Stimulated activated CD8-positive, alpha-beta memory T cell treated with anti-CD3 and anti-CD28 coated beads, Interleukin-12 subunit alpha, Interleukin-12 subunit beta, amount 100 ng/mL, for 1 hour (primary cell): ENCODE measurements around the gene MAN1B1.
A peak's percentile ranks its signal among the peaks of the same experiment; 100 is the strongest.

Experiments
- DNase-seq: peaks from one replicate; pipeline ENCODE4 v3.0.0-alpha.2; 2020; ENCODE audit warnings: low read depth

Gene MAN1B1

DNA sequence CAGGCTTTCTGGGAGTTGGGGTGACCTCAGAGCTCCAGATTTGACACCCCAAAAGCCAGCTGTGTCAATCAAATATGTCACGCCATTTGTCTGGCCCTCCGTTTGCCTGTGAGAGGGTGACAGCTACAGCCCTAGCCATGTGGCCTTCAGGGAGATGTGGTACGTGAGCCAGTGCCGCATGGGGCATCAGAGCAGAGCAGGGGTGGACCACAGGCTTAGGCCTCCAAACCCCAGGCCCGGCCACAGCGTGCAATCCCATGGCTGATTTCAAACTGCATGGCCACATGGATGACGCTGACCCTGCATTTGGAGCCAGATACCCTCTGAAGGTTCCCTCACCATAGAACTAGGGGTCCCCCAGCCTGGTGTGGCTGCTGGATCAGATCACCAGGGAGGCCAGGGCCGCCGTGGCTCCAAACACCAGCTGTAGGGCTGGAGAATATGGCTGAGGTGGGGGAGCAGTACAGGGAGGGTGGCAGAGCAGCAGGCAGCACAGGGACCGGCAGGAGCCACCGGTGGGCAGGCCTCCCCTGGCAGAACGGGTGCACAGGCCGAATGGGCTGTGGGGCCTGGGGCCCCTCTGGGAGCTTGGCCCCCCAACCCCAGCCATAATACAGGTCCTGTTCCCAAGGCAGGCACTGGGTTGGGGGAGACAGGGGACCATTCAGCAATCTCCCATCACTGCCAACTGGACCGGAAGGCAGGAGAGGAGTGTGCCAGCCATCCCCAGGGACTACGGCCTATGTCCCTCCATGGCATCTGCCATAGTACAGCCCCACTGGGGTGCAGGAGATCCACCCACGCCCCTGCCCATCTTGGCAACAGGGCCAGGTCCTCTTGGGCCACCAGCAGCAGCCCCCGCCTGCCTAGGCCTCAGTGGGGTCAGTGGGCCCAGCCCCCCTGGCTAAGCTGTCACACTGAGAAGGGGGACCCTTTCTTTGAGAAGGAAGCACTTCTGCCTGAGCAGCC lies 18.0 kb upstream of the MAN1B1 start:
- DNase-seq: no peak

- DNase-seq: no peak
Observed at GRCh38 chr9:137069508-137070091, 17.2 kb upstream of the MAN1B1 start.

GRCh38 chr9:137070201-137070905 lies 16.4 kb upstream of the MAN1B1 start, which contains the start of gene SAPCD2:
Gene SAPCD2, minus strand, starts transcription at chr9:137070557. Its CDS starts 97 bp downstream, at chr9:137070460.
- peak; percentile 72 for DNase-seq

- no peak for DNase-seq
Observed at GRCh38 chr9:137070906-137071275, 15.9 kb upstream of the MAN1B1 start.

GRCh38 chr9:137071282-137071681 lies 15.5 kb upstream of the MAN1B1 start:
- no peak for DNase-seq

- no peak for DNase-seq
Observed at GRCh38 chr9:137073992-137074399, 12.8 kb upstream of the MAN1B1 start.

- DNase-seq: no peak
Observed at GRCh38 chr9:137074657-137075274, 12.0 kb upstream of the MAN1B1 start.

- DNase-seq: no peak
Observed at GRCh38 chr9:137075275-137075775, 11.5 kb upstream of the MAN1B1 start.

DNA sequence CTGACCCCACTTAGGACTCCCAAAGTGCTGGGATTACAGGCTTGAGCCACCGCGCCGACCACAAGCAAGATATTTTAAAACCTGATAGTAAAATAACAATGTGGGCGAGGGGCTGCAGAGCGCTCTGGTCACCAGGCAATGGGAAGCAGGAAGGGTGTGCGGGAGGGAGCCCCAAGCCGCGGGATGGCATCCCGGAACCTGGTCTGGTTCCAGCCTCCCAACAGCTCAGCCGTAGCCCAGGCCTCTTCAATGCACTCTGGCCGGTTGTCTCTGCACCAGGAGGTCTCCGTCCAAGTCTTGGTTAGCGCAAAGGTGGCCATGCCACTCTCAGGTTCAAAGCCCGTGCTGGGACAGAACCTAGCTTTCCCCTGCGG lies 10.2 kb upstream of the MAN1B1 start:
- no peak for DNase-seq

DNA sequence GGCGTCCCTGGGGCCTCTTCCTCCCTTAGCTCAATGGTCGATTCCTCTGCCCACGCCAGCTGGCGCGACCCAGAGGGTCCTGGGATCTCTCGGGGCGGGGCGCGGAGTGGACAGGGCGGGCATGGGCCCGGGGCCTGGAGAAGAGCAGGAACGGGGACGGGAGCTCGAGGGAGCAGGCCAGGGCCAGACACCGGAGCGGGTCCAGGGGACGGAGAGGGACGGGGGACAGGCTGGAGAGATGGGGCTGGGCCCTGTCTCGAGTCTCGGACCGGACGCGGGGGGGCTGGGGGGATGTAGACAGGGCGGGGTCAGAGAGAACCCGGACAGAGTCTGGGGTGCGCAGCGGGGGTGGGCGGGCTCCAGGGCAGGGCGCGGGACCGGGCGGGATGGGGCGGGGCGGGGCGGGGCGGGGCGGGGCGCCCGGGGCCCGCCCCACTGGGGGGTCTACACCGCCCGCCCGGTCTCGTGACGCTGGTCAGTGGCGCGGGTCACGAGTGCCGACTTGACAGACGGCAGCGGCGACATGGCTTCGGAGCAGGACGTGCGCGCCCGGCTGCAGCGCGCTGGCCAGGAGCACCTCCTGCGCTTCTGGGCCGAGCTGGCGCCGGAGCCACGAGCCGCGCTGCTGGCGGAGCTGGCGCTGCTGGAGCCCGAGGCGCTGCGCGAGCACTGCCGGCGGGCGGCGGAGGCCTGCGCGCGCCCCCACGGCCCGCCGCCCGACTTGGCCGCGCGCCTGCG lies 9.6 kb upstream of the MAN1B1 start, which contains the start of gene UAP1L1:
TSS of gene UAP1L1 (plus strand) at position 508 of the 738 bp plus-strand sequence. CDS start at position 524, 16 bp downstream.
- DNase-seq: no peak

DNA sequence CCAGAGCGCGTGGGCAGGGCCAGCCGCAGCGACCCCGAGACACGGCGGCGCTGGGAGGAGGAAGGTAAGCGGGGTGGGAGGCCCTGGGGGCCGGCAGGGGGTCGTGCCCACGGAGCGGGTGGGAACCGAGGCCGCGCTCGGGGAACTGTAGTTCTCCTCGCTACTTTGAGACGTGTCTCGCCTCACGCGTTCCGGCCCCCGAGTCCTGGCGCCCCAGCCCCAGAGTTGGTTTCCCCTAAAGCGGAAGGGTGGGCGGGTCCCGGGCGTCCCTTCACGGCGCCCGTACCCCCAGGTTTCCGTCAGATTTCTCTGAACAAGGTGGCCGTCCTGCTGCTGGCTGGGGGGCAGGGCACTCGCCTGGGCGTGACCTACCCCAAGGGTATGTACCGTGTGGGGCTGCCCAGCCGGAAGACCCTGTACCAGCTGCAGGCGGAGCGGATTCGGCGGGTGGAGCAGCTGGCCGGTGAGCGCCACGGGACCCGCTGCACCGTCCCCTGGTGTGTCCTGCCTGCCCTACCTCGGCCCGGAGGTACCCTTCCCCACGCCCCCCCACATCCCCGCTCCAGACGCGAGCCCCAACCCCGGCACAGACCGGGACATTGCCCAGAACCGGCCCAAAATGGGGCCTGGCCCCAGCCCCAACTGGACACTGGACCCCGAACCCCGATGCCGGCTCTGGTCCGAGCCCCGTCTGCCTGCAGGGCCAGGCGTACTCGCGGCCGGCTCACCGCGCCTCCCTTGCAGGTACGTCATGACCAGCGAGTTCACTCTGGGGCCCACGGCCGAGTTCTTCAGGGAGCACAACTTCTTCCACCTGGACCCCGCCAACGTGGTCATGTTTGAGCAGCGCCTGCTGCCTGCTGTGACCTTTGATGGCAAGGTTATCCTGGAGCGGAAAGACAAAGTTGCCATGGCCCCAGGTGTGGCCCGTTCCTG lies 8.8 kb upstream of the MAN1B1 start:
- DNase-seq: no peak

- DNase-seq: no peak
Observed at GRCh38 chr9:137078701-137079400, 7.9 kb upstream of the MAN1B1 start.

- DNase-seq: no peak
Observed at GRCh38 chr9:137079401-137079787, 7.4 kb upstream of the MAN1B1 start.

- no peak for DNase-seq
Observed at GRCh38 chr9:137080260-137081122, 6.3 kb upstream of the MAN1B1 start.

DNA sequence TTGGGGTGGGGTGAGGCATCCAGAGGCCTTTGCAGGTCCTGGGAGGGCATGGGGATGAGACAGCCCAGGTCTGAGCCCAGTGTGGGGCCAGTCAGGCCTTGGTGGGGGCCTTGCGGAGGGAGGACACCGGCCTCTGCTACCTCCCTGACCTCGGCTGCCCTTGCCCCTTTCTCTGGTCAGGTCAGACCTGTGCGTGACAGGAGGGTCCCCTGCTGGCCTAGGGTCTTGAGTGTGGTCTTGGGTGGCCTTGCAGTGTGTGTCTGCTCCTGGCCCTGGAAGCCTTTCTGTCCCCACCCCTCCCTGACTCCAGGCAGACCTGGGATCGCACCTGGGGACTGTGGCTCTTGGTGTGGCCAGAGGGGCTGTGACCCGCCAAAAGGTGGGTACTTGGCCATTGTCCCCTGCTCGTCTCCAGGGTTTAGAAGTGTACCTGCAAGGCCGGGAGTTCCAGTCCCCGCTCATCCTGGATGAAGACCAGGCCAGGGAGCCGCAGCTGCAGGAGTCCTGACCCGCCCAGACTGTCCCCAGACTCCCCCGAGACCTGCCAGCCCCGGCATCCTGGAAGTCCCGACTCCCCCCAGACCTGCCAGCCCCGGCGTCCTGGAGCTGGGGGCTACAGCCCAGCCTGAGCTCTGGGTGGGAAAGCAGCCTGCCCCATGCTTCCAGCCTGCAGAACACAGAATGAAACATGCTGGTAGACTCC lies 4.4 kb upstream of the MAN1B1 start:
- DNase-seq: no peak

GRCh38 chr9:137082925-137083290 lies 3.9 kb upstream of the MAN1B1 start:
- DNase-seq: no peak

- DNase-seq: no peak
Observed at GRCh38 chr9:137083394-137084004, 3.3 kb upstream of the MAN1B1 start.

DNA sequence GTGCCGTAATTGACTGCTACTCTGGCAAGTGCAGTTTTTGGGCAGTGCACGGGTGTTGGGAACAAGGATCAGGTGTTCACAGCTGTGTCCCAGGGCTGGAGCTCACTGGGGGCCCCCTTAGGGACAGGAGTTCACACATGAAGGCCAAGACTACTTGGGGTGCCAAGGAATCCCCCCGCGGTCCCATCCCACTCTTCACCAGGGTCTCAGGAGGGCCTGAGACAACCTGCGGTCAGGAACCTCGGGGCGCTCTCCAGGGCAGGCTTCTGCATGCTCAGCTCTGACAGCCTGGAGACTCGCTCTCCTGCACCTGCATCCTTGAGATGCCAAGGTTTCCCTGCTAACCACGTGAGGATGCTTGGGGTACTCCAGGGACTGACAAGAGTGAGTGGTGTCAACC lies 2.3 kb upstream of the MAN1B1 start:
- no peak for DNase-seq
